ENCODE results near the gene NTSR1.
"Not testable (repeated sequence)": the region's sequence is repeated elsewhere in the genome, so short reads cannot be mapped to it uniquely, and the experiment has no call there.

NTSR1 gene

GRCh38 chr20:62679978-62680589, 28.6 kb upstream of the NTSR1 start:
- no peak overlapping the region for H3K4me3 ChIP-seq (ENCODE audit: low read depth, low read length)
- no peak for DNase-seq (ENCODE audit: low read depth, low spot score)
- TF ChIP-seq CTCF (IDR thresholded peaks at IDR 0.05; ENCODE audit: low read depth, low read length) = no peak
- in situ Hi-C loops (cut with HindIII; ENCODE audit: low sequenced_read_pairs) = no loop called here

GRCh38 chr20:62682912-62683517, 25.6 kb upstream of the NTSR1 start:
- DNase-seq (ENCODE audit: low read depth, low spot score) = no peak
- H3K4me3 ChIP-seq (ENCODE audit: low read depth, low read length) = no peak overlapping the region
- in situ Hi-C loops (cut with HindIII; ENCODE audit: low sequenced_read_pairs) = no loop called here
- no peak for TF ChIP-seq CTCF (IDR thresholded peaks at IDR 0.05; ENCODE audit: low read depth, low read length)

DNA sequence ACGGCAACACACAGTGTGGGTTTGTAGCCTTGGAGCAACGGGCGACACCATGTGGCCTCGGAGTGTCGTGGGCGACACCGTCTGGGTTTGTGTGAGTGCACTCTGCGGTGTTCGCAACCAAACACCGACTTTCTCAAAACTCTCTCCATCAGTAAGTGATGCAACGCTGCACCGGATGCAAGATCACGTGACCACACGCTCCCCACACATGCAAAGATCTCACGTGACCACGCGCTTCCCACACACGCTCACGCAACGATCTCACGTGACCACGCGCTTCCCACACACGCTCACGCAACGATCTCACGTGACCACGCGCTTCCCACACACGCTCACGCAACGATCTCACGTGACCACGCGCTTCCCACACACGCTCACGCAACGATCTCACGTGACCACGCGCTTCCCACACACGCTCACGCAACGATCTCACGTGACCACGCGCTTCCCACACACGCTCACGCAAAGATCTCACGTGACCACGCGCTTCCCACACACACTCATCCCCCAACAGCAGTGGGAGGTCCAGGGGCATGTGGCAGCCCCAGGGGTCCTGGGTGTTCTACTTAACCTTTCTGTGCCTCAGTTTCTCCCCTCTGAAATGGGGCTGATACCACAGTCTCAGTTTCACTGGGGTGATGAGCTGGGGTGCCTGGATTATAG, 24.8 kb upstream of the NTSR1 start:
- H3K4me3 ChIP-seq (ENCODE audit: low read depth, low read length); DNase-seq (ENCODE audit: low read depth, low spot score); in situ Hi-C loops (cut with HindIII; ENCODE audit: low sequenced_read_pairs): not testable (repeated sequence)

DNA sequence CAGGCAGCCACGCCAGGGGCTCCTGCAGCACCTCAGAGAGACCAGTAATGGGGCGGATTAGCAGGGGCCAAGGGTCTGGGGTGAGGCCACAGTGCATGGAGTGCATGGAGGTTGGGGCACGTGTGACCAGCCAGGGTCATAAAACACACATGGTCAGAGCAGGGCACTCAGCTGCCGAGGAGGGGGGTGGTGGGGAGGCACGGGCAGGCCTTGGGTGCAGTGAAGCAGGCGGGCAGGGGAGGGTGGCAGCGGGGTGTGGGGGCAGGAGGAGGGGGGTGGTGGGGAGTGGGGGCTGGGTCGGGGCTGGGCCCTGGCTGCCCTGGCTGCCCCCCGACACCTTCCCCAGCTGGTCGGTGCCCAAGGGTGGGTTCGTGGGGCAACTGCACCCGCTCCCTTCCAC, 23.7 kb upstream of the NTSR1 start:
- in situ Hi-C loops (cut with HindIII; ENCODE audit: low sequenced_read_pairs) = no loop called here
- H3K4me3 ChIP-seq (ENCODE audit: low read depth, low read length) = no peak overlapping the region
- no peak for DNase-seq (ENCODE audit: low read depth, low spot score)
- TF ChIP-seq CTCF (IDR thresholded peaks at IDR 0.05; ENCODE audit: low read depth, low read length) = no peak

DNA sequence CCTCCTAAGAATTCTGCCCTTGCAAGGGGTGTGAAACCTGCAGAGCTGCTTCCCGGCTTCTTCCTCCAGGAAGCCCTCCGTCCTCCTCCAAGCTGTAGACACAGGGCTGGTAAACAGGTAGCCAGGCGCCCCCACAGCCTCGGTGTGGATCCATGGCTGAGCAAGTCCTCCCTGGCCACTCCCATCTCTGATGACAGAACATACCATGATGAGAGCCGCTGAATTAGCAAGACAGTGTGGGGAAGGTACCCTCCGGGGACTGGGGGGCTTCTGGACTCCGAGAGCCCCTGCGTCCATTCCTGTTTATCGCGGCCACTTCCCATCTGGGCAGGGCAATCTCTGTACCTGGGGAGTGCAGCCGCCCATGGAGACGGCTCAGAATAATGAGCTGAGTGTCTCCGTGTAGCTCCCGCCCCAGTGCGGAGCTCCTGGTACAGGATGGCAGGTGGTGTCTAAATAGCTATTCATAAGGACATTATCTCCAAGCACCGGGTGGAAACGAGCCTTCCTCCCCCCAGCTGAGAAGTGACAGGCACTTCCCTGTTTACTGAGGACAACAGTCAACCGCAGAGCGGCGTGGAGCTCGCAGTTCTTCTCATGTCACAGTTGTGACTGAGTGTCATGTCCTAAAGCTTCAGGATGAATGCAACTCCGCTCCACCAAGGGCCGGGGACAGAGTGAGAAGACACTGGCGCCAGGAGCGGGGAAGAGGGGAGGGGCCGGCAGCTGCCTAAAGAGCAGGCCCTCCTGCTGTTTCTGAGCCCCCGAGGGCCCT, 22.7 kb upstream of the NTSR1 start:
- TF ChIP-seq CTCF (IDR thresholded peaks at IDR 0.05; ENCODE audit: low read depth, low read length) = no peak
- DNase-seq (ENCODE audit: low read depth, low spot score) = no peak
- no peak overlapping the region for H3K4me3 ChIP-seq (ENCODE audit: low read depth, low read length)
- in situ Hi-C loops (cut with HindIII; ENCODE audit: low sequenced_read_pairs) = no loop called here

DNA sequence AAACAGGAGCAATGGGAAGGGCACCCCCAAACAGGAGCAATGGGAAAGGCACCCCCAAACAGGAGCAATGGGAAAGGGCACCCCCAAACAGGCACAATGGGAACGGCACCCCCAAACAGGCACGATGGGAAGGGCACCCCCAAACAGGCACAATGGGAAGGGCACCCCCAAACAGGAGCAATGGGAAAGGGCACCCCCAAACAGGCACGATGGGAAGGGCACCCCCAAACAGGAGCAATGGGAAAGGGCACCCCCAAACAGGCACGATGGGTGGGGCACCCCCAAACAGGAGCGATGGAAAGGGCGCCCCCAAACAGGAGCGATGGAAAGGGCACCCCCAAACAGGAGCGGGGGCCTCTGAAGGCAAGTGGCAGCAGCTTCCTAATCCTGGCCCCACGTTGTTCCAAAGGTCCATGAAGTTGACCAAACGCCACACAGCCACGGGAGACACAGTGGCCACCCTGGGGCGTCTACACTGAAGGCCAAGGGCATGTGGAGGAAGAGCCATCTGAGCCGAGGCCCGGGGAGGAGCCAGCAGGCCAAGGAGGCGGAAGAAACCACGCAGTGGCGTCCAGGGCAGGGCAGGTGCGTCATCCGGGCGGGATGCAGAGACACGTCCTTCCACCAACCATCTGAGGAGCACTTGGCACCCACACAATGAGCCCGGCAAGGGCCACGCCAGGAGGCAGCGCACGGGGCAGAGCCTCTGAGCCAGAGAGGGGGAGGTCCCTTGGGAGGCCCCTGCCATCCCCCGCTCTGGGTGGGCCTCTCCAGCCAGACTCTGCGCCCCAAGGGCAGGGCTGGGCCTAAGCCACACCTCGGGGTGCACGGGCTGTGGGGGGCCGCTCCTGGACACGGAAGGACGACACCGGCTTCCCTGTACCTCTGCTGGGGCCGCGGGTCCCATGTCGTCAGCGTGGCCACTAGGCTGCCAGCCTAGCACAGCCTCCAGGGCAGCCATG, 21.5 kb upstream of the NTSR1 start:
- TF ChIP-seq CTCF (IDR thresholded peaks at IDR 0.05; ENCODE audit: low read depth, low read length) = no peak
- no peak overlapping the region for H3K4me3 ChIP-seq (ENCODE audit: low read depth, low read length)
- DNase-seq (ENCODE audit: low read depth, low spot score) = no peak
- in situ Hi-C loops (cut with HindIII; ENCODE audit: low sequenced_read_pairs) = no loop called here

Data from astrocyte of the spinal cord (primary cell).